ENCODE measurements around the gene ACBD4.

GRCh38 chr17:45146890-45147580, 11.5 kb downstream of the ACBD4 start:
- TF ChIP-seq CTCF (IDR thresholded peaks at IDR 0.05) (no peak), POLR2A (IDR thresholded peaks at IDR 0.05) (no peak)

Measured in vagina (tissue), 2 donors.